Measurements from ENCODE around the gene NFKBIE. TPM values are rescaled to one million over a fixed set of nuclear protein-coding genes. Genes with fewer than 3 reads are reported as not detected.

Gene NFKBIE
- total RNA-seq, 6 experiments from 2014 or later = 2.5 to 30.2 (median 10.8) TPM

DNA sequence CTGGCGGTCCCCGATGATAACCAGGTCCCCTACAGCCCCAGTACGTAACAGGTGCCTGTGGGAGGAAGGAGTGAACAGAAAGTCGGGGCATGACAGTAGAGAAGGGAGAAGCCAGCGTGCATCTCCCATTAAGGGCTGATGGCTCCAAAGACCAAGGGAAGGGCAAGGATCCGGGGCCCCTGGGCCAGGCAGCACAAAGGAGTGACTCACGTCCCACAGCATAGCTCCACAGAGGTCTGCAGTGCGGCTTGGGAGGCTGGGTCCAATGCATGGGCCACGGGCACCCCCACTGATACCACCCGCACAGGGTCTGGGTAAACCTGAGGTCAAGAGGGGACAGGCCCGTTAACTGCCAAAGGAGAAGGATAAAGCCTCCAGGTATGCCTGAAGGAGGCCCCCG, 37.5 kb upstream of the NFKBIE start:
- no peak overlapping the region for H3K4me3 ChIP-seq
- peaks cover 0 to 4% (median under 1%) of the 10 kb centered on the region in 4 donors for H3K4me1 ChIP-seq
- no peak overlapping the region for H3K27ac ChIP-seq
- TF ChIP-seq, protein P1, sequence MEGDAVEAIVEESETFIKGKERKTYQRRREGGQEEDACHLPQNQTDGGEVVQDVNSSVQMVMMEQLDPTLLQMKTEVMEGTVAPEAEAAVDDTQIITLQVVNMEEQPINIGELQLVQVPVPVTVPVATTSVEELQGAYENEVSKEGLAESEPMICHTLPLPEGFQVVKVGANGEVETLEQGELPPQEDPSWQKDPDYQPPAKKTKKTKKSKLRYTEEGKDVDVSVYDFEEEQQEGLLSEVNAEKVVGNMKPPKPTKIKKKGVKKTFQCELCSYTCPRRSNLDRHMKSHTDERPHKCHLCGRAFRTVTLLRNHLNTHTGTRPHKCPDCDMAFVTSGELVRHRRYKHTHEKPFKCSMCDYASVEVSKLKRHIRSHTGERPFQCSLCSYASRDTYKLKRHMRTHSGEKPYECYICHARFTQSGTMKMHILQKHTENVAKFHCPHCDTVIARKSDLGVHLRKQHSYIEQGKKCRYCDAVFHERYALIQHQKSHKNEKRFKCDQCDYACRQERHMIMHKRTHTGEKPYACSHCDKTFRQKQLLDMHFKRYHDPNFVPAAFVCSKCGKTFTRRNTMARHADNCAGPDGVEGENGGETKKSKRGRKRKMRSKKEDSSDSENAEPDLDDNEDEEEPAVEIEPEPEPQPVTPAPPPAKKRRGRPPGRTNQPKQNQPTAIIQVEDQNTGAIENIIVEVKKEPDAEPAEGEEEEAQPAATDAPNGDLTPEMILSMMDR (IDR thresholded peaks at IDR 0.05) = no peak
- TF ChIP-seq POLR2A (IDR thresholded peaks at IDR 0.05) = no peak
- 80% methylated on average over 1 of the region's 12 CpGs for WGBS (ENCODE audit: insufficient coverage, low coverage, low lambda C conversion rate, missing lambda C conversion rate)
- ATAC-seq = no peak
- peaks cover 0 to 27% (median 17%) of the 10 kb centered on the region in 4 donors for H3K36me3 ChIP-seq
- no peaks in the 10 kb centered on the region for H3K27me3 ChIP-seq
- DNase-seq = no peak
- no peaks in the 10 kb centered on the region for H3K9me3 ChIP-seq
- intact Hi-C loops (cut with DNase I) = no loop called here

DNA sequence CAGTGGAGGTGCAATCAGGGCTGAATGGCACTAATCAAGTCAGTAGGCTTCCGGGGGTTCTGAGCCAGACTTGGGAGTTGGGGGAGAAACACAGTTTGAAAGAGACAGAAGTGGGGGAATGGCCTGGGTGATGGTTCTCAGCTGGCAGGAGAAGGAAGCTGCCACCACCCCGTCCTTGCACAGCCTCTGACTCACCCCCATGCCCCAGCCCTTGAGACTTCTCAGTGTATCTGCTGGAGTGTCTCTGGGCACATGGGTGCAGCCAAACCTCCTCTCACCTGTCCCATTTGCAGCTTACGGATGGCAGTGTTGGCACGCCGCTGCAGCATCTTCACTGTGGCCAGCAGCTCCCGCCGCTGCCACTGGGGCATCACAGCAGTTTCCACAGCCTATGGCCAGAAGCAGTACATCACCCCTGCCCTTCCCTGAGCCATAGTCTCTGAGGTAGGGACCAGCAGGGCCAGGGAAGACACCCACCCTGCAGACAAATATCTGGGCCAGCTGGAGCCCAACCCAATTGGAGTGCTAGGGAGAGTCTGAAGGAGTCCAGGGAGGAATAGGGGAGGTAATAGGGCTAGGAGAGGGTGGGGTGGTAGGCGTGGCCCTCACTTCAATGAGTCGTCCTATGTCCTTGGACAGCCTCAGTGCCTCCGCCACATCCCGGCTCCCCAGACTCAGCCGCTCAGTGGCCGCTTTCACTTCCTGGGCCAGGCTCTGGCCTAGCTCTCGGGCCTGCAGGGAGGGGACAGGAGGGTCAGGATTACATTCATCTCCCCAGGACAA, 36.6 kb upstream of the NFKBIE start:
- H3K36me3 ChIP-seq = peaks cover 0 to 27% (median 15%) of the 10 kb centered on the region in 4 donors
- TF ChIP-seq POLR2A (IDR thresholded peaks at IDR 0.05) = no peak
- TF ChIP-seq, protein P1 (IDR thresholded peaks at IDR 0.05) = no peak

DNA sequence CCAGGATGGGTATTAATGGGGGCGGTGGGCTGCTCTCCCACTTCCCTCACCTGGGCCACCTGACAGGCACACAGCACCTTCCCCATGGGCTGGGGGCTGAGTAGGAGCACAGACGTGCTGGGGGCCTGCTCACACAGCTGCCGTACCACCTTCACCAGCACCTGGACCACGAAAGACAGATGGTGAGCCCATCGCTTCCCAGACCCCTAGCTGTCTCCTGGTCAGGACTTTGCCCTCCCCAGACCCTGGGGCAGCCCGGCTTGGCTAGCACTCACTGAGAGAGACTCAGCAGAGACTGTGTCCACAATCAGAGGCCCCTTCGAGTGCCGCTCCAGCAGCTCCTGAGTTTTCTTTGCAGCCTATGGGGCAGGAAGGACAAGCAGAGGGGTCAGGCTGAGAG, 35.8 kb upstream of the NFKBIE start:
- H3K4me3 ChIP-seq = no peak overlapping the region
- DNase-seq (no peak), ATAC-seq (no peak)
- WGBS (ENCODE audit: insufficient coverage, low coverage, low lambda C conversion rate, missing lambda C conversion rate) = no CpG with 5 or more reads among the region's 8 CpGs
- no peaks in the 10 kb centered on the region for H3K9me3 ChIP-seq
- H3K27ac ChIP-seq = no peak overlapping the region
- TF ChIP-seq, protein P1 (IDR thresholded peaks at IDR 0.05) = no peak
- no peak for TF ChIP-seq POLR2A (IDR thresholded peaks at IDR 0.05)
- H3K36me3 ChIP-seq = peaks cover 0 to 23% (median 13%) of the 10 kb centered on the region in 4 donors
- peaks cover 0 to 13% (median 5%) of the 10 kb centered on the region in 4 donors for H3K4me1 ChIP-seq
- H3K27me3 ChIP-seq = peaks cover 0 to 10% of the 10 kb centered on the region in 2 donors
- intact Hi-C loops (cut with DNase I) = no loop called here

More for the DNA sequence above, 36.6 kb upstream of the NFKBIE start:
- DNase-seq (no peak), ATAC-seq (no peak)
- H3K4me1 ChIP-seq = peaks cover 0 to 12% (median 5%) of the 10 kb centered on the region in 4 donors
- WGBS (ENCODE audit: insufficient coverage, low coverage, low lambda C conversion rate, missing lambda C conversion rate) = no CpG with 5 or more reads among the region's 14 CpGs
- no peaks in the 10 kb centered on the region for H3K9me3 ChIP-seq
- no peak overlapping the region for H3K27ac ChIP-seq
- intact Hi-C loops (cut with DNase I) = no loop called here
- no peak overlapping the region for H3K4me3 ChIP-seq
- peaks cover 0 to 5% of the 10 kb centered on the region in 2 donors for H3K27me3 ChIP-seq

DNA sequence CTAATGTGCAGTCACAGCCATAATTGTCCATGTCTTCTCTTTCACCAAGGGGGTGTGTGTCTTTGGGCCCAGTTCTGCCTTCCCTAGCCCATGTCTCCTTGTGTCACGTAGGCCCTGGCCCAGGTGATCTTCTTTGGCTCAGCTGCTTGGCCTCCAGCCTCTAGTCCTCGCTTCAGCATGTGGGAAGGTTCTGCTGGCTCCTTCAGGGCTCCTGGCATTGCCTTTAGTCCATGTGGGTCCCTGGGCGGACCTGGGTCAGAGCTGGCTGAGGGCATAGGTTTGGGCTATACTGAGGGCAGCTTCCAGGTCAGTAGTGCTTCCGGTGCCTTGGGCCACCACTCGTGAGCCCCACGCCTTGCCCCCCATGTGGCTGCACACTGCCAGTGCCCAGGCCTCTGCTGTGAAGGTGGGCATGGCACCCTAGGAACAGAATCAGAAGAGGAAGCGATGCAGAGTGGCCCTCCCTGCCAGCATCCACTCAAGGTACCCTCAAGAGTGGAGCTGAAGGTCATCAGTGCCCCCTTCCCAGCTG, 35.0 kb upstream of the NFKBIE start:
- Histone ChIP-seq H3K27me3 (peaks cover 0 to 11% of the 10 kb centered on the region in 2 donors), H3K4me3 (no peak overlapping the region), H3K4me1 (peaks cover 0 to 13% (median 5%) of the 10 kb centered on the region in 4 donors), H3K36me3 (peaks cover 0 to 20% (median 12%) of the 10 kb centered on the region in 4 donors), H3K9me3 (no peaks in the 10 kb centered on the region), H3K27ac (no peak overlapping the region)
- DNase-seq (no peak), ATAC-seq (no peak)
- TF ChIP-seq, protein P1 (IDR thresholded peaks at IDR 0.05) = no peak
- no peak for TF ChIP-seq POLR2A (IDR thresholded peaks at IDR 0.05)
- 0% methylated on average over 1 of the region's 7 CpGs for WGBS (ENCODE audit: insufficient coverage, low coverage, low lambda C conversion rate, missing lambda C conversion rate)
- intact Hi-C loops (cut with DNase I) = no loop called here

Measured in right lobe of liver (tissue), 6 donors.